Measurements from ENCODE around the gene HORMAD1. TPM values are rescaled to one million over a fixed set of nuclear protein-coding genes. Genes with fewer than 3 reads are reported as not detected.

Gene HORMAD1
- total and polyA plus RNA-seq, 2 of the 8 experiments (the other 6 are each of a cell fraction or from before 2014, with no cell fraction given), result not detected

- TF ChIP-seq CHD7 (IDR thresholded peaks at IDR 0.05; ENCODE audit: insufficient replicate concordance, low read length) (no peak), FOSL1 (IDR thresholded peaks at IDR 0.05; ENCODE audit: insufficient read depth, low read depth, low read length) (no peak), SP1 (IDR thresholded peaks at IDR 0.05; ENCODE audit: low read depth, low read length) (no peak), ZNF274 (IDR thresholded peaks at IDR 0.05; ENCODE audit: borderline replicate concordance, extremely low read depth, low read length) (no peak), KDM4A (IDR thresholded peaks at IDR 0.05; ENCODE audit: low read depth, low read length, severe bottlenecking) (no peak), TAF1 (IDR thresholded peaks at IDR 0.05; ENCODE audit: low read depth, low read length) (no peak), RFX5 (IDR thresholded peaks at IDR 0.05; ENCODE audit: borderline replicate concordance, low read depth, low read length) (no peak), KDM1A (IDR thresholded peaks at IDR 0.05; ENCODE audit: borderline replicate concordance, low read length) (no peak), SIN3A (conservative IDR thresholded peaks at IDR 0.05 in 1 of 2, IDR thresholded peaks at IDR 0.05 in 1 of 2; ENCODE audit: low read depth in 1 of 2, low read length in 2 of 2) (no peak), CTBP2 (IDR thresholded peaks at IDR 0.05; ENCODE audit: borderline replicate concordance, insufficient read depth, insufficient read length, low read length) (no peak), PHF8 (conservative IDR thresholded peaks at IDR 0.05; ENCODE audit: low read depth, low read length) (no peak)
These were observed 44.0 kb upstream of the HORMAD1 start (continued) for GRCh38 chr1:150764617-150765101.

Data from H1 (cell line).